Stomach (tissue), 4 donors: ENCODE data around the gene PYROXD2.

Experiments used
- EP300 ChIP-seq: sonication (generic); formaldehyde crosslinking; IDR thresholded peaks from one replicate; pipeline ENCODE4 v1.6.1; 2017; ENCODE audit warnings: antibody characterized with exemption
- POLR2A ChIP-seq, 4 donors: fragments of 450-650 bp; IDR thresholded peaks; one replicate each; pipeline ENCODE4 v1.6.1; 2016; ENCODE audit warnings: antibody characterized with exemption in 4 of 4, control low read depth in 2 of 4, mild to moderate bottlenecking in 1 of 4, moderate library complexity in 1 of 4
- TF ChIP-seq, protein P1 (sequence below), 7 experiments: fragments of 450-650 bp in 4 of 7; fragments of 200-600 bp in 3 of 7; sonication (generic) in 3 of 7; IDR thresholded peaks; one replicate each; pipeline ENCODE4 v1.5.1; 2016 to 2019; ENCODE audit warnings: antibody characterized with exemption in 7 of 7, control low read depth in 2 of 7, mild to moderate bottlenecking in 1 of 7

GRCh38 chr10:98391578-98391991 is 23.4 kb downstream of the PYROXD2 start:
- TF ChIP-seq, protein P1, sequence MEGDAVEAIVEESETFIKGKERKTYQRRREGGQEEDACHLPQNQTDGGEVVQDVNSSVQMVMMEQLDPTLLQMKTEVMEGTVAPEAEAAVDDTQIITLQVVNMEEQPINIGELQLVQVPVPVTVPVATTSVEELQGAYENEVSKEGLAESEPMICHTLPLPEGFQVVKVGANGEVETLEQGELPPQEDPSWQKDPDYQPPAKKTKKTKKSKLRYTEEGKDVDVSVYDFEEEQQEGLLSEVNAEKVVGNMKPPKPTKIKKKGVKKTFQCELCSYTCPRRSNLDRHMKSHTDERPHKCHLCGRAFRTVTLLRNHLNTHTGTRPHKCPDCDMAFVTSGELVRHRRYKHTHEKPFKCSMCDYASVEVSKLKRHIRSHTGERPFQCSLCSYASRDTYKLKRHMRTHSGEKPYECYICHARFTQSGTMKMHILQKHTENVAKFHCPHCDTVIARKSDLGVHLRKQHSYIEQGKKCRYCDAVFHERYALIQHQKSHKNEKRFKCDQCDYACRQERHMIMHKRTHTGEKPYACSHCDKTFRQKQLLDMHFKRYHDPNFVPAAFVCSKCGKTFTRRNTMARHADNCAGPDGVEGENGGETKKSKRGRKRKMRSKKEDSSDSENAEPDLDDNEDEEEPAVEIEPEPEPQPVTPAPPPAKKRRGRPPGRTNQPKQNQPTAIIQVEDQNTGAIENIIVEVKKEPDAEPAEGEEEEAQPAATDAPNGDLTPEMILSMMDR (IDR thresholded peaks at IDR 0.05) = no peak
- TF ChIP-seq EP300 (no peak), POLR2A (IDR thresholded peaks at IDR 0.05) (no peak)
